GM19372 (cell line): ENCODE measurements around the gene SH2D3A.
"Not testable (repeated sequence)": the region's sequence is repeated elsewhere in the genome, so short reads cannot be mapped to it uniquely, and the experiment has no call there.

ENCODE experiments used
- ATAC-seq: cut with Tn5 transposase; IDR thresholded peaks from one replicate; pipeline ENCODE4 v1.9.1; 2021; ENCODE audit warnings: mild to moderate bottlenecking, low read depth, moderate library complexity; ENCODE audit not compliant: unreplicated experiment

The SH2D3A gene

GRCh38 chr19:6762253-6762797, 4.9 kb downstream of the SH2D3A start:
- ATAC-seq = not testable (repeated sequence)

GRCh38 chr19:6761053-6761676, 6.1 kb downstream of the SH2D3A start:
- ATAC-seq = no peak

- ATAC-seq = no peak
Measured at GRCh38 chr19:6760606-6761005, 6.6 kb downstream of the SH2D3A start.

- no peak for ATAC-seq
Measured at GRCh38 chr19:6754653-6755463, 12.4 kb downstream of the SH2D3A start.

GRCh38 chr19:6754136-6754535, 13.1 kb downstream of the SH2D3A start:
- no peak for ATAC-seq

GRCh38 chr19:6753178-6754031, 13.8 kb downstream of the SH2D3A start:
- ATAC-seq = peak; percentile 84

GRCh38 chr19:6752256-6753177, 14.7 kb downstream of the SH2D3A start:
- no peak for ATAC-seq

GRCh38 chr19:6751189-6751588, 16.0 kb downstream of the SH2D3A start:
- no peak for ATAC-seq

- no peak for ATAC-seq
Measured at GRCh38 chr19:6750062-6750461, 17.2 kb downstream of the SH2D3A start.

GRCh38 chr19:6748543-6748942, 18.7 kb downstream of the SH2D3A start:
- not testable (repeated sequence) for ATAC-seq

- no peak for ATAC-seq
Measured at GRCh38 chr19:6745965-6746364, 21.3 kb downstream of the SH2D3A start.

GRCh38 chr19:6744381-6745301, 22.6 kb downstream of the SH2D3A start:
- ATAC-seq = no peak

- ATAC-seq = no peak
Measured at GRCh38 chr19:6743714-6744380, 23.4 kb downstream of the SH2D3A start.

GRCh38 chr19:6743066-6743465, 24.2 kb downstream of the SH2D3A start:
- ATAC-seq = no peak

- ATAC-seq = no peak
Measured at GRCh38 chr19:6740589-6741343, 26.5 kb downstream of the SH2D3A start.

- no peak for ATAC-seq
Measured at GRCh38 chr19:6739883-6740588, 27.2 kb downstream of the SH2D3A start.

- no peak for ATAC-seq
Measured at GRCh38 chr19:6739390-6739882, 27.8 kb downstream of the SH2D3A start, which contains the start of gene TRIP10. TRIP10 (plus strand) TSS chr19:6739680; CDS start chr19:6739762, 82 bp downstream.
